D721Med (cell line): ENCODE results near the gene FGF11.

Experiments
- DNase-seq: peaks from one replicate; pipeline ENCODE4 v3.0.0; 2011; ENCODE audit warnings: low spot score; ENCODE audit not compliant: insufficient read length
- FAIRE-seq: peaks from 2 replicates; lab custom pipeline; 2011; peaks lifted over from hg19 to GRCh38; lab: Jason Lieb, UNC
- TF ChIP-seq, protein P1 (sequence below): IDR thresholded peaks from 2 replicates; pipeline ENCODE4 v1.5.1; 2012; ENCODE audit warnings: mild to moderate bottlenecking, control low read depth; ENCODE audit not compliant: insufficient read depth; ENCODE audit errors: missing control alignments

Gene FGF11

DNA sequence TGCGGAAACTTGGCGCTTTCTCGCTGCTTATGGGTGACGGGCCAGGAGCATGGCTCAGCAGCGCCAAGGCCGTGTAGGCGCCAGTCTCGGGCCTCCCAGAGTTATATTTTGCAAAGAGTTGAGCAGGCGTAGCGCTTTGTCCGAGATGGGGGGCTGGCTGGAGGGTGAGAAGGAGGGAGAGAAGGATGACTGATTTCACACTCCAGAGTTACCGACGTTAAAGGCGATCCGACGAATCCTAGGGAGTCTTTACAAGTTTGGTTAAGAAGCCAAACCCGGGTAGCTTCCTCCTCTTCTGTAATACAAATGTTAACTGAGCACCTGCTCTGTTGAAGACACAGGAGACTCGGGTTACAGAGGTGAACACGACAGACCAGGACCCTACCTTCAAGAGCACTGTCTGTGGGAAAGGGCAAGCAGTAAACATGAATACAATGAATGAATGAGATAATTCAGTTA is 45.6 kb downstream of the FGF11 start:
- DNase-seq (no peak), FAIRE-seq (no peak)
- TF ChIP-seq, protein P1, sequence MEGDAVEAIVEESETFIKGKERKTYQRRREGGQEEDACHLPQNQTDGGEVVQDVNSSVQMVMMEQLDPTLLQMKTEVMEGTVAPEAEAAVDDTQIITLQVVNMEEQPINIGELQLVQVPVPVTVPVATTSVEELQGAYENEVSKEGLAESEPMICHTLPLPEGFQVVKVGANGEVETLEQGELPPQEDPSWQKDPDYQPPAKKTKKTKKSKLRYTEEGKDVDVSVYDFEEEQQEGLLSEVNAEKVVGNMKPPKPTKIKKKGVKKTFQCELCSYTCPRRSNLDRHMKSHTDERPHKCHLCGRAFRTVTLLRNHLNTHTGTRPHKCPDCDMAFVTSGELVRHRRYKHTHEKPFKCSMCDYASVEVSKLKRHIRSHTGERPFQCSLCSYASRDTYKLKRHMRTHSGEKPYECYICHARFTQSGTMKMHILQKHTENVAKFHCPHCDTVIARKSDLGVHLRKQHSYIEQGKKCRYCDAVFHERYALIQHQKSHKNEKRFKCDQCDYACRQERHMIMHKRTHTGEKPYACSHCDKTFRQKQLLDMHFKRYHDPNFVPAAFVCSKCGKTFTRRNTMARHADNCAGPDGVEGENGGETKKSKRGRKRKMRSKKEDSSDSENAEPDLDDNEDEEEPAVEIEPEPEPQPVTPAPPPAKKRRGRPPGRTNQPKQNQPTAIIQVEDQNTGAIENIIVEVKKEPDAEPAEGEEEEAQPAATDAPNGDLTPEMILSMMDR, result no peak

DNA sequence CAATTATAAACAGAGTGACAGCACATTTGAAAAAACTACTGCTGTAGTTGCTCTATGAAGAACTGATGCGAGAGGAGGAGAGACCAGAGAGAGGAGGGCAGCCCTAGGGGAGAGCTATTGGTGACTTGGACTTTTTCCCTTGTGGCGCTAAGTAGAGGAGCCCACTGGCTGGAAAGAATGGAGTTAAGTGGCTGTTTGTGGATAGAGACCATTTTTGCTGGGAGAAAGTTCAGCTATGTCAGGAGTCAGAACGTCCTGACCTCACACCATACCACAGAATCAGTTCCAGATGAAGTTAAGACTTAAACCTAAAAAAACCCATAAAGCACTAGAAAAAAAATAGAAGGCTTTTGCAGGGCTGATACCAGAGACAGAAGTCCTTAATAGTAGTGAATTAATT is 46.9 kb downstream of the FGF11 start:
- TF ChIP-seq, protein P1, result no peak
- no peak for DNase-seq
- FAIRE-seq, result no peak

DNA sequence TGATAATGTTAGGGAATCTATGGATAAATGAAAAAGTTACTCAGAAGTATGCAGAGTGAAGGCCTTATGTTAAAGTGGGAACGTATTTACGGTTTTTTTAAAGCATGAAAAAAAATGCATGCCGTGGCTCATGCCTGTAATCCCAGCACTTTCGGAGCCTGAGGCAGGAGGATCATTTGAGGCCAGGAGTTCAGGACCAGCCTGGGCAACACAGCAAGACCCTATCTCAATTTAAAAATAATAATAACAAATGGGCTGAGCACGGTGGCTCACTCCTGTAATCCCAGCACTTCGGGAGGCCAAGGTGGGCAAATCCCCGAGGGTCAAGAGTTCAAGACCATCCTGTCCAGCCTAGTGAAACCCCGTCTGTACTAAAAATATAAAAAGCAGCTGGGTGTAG is 50.8 kb downstream of the FGF11 start:
- TF ChIP-seq, protein P1, result no peak
- no peak for DNase-seq
- FAIRE-seq, result no peak

DNA sequence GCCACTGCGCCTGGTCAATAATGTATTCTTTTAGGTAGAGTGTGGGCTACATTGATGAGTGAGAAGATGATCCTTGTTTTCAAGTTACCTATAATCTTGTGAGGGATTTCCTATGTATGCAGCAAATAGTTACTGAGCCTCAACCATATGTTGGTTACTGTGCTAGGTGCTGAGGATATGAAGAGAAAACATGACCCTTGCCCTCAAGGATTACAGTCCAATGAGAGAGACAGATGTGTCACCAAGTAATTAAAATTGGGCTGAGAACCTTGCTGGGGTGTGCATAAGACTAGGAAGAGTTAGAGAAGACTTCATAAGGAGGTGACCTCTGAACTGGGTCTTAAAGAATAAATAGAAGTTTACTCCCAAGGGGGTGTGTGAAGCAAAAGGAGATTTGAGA is 52.3 kb downstream of the FGF11 start:
- DNase-seq (no peak), FAIRE-seq (no peak)
- TF ChIP-seq, protein P1, result no peak

DNA sequence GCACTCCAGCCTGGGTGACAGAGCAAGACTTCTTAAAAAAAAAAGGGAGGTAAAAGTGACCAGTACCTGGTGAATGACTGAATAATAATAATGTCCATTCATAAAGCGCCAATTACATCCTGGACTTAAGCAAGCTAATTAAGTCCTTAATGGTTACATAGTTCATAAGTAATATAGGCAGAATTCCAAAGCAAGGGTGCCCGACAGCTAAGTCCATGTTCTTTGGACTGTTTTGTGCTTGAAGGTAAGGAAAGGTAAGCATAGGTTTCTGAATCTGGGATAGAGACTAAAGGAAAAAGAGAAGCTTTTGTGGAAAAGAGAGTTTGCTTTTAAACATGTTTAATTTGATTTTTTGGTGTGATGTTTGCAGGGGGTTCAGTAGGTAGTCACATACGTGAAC is 54.6 kb downstream of the FGF11 start:
- no peak for DNase-seq
- no peak for FAIRE-seq
- TF ChIP-seq, protein P1, result no peak
